Measurements from ENCODE around the gene CDKL4.

GRCh38 chr2:39142904-39143605 is 100.7 kb downstream of the CDKL4 start:
- TF ChIP-seq POLR2A (IDR thresholded peaks at IDR 0.05) (no peak), CTCF (IDR thresholded peaks at IDR 0.05) (no peak)
